ENCODE data around the gene SYNGR2. TPM values are rescaled to one million over a fixed set of nuclear protein-coding genes. Genes with fewer than 3 reads are reported as not detected.
"Not testable (repeated sequence)": the region's sequence is repeated elsewhere in the genome, so short reads cannot be mapped to it uniquely, and the experiment has no call there.

Gene SYNGR2
- total RNA-seq, 1 donor from 2014 or later = 64.1 TPM

DNA sequence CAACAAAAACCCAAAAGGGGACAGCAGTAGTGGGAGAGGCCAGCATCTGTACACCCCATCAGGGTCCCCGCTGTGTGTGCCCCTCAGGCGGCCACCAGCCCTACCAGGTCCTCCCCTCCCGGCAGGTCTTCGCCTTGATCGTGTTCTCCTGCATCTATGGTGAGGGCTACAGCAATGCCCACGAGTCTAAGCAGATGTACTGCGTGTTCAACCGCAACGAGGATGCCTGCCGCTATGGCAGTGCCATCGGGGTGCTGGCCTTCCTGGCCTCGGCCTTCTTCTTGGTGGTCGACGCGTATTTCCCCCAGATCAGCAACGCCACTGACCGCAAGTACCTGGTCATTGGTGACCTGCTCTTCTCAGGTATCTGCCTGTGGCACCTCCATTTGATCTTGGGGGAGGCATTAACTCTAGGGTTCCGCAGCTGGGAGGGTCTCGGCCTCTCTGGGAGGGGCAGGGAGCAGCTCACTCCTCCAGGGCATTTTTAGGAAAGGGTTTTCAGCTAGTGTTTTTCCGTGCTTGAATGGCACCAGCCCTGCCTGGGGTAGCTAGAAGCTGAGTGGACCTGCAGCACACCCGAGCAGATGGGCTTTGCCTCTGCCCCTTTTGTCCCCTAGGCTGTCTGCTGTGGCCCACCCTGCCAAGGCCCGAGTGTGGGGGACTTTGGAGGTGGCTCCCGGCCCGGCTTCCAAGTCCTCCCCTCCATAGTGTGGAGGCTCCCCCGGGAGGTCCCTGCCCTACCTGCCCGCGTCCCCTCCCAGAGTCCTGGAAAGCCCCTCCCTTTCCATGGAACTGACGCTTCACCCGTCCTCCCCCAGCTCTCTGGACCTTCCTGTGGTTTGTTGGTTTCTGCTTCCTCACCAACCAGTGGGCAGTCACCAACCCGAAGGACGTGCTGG is 2.6 kb downstream of the SYNGR2 start:
- H3K4me1 Mint-ChIP-seq (ENCODE audit: unreplicated experiment) = peaks cover 11% of the 10 kb centered on the region
- peaks cover 3% of the 10 kb centered on the region for H3K36me3 Mint-ChIP-seq
- H3K4me3 Mint-ChIP-seq = peak overlapping the region; percentile 75
- no peaks in the 10 kb centered on the region for H3K27me3 Mint-ChIP-seq
- peak overlapping the region; percentile 56 for H3K27ac Mint-ChIP-seq
- H3K9me3 Mint-ChIP-seq = no peaks in the 10 kb centered on the region
- no peak for DNase-seq (ENCODE audit: extremely low spot score, unreplicated experiment)
- TF ChIP-seq, protein P1, sequence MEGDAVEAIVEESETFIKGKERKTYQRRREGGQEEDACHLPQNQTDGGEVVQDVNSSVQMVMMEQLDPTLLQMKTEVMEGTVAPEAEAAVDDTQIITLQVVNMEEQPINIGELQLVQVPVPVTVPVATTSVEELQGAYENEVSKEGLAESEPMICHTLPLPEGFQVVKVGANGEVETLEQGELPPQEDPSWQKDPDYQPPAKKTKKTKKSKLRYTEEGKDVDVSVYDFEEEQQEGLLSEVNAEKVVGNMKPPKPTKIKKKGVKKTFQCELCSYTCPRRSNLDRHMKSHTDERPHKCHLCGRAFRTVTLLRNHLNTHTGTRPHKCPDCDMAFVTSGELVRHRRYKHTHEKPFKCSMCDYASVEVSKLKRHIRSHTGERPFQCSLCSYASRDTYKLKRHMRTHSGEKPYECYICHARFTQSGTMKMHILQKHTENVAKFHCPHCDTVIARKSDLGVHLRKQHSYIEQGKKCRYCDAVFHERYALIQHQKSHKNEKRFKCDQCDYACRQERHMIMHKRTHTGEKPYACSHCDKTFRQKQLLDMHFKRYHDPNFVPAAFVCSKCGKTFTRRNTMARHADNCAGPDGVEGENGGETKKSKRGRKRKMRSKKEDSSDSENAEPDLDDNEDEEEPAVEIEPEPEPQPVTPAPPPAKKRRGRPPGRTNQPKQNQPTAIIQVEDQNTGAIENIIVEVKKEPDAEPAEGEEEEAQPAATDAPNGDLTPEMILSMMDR (conservative IDR thresholded peaks at IDR 0.05) = no peak

DNA sequence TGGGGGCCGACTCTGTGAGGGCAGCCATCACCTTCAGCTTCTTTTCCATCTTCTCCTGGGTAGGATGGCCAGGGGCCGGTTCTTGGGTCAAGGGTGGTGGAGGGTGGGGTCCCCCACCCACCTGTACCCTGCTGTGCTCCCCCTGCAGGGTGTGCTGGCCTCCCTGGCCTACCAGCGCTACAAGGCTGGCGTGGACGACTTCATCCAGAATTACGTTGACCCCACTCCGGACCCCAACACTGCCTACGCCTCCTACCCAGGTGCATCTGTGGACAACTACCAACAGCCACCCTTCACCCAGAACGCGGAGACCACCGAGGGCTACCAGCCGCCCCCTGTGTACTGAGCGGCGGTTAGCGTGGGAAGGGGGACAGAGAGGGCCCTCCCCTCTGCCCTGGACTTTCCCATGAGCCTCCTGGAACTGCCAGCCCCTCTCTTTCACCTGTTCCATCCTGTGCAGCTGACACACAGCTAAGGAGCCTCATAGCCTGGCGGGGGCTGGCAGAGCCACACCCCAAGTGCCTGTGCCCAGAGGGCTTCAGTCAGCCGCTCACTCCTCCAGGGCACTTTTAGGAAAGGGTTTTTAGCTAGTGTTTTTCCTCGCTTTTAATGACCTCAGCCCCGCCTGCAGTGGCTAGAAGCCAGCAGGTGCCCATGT is 3.3 kb downstream of the SYNGR2 start:
- H3K9me3 Mint-ChIP-seq; H3K27me3 Mint-ChIP-seq; H3K36me3 Mint-ChIP-seq; DNase-seq (ENCODE audit: extremely low spot score, unreplicated experiment): not testable (repeated sequence)
- peak overlapping the region; percentile 73 for H3K27ac Mint-ChIP-seq
- peak overlapping the region; percentile 34 for H3K4me3 Mint-ChIP-seq
- peaks cover 11% of the 10 kb centered on the region for H3K4me1 Mint-ChIP-seq (ENCODE audit: unreplicated experiment)

DNA sequence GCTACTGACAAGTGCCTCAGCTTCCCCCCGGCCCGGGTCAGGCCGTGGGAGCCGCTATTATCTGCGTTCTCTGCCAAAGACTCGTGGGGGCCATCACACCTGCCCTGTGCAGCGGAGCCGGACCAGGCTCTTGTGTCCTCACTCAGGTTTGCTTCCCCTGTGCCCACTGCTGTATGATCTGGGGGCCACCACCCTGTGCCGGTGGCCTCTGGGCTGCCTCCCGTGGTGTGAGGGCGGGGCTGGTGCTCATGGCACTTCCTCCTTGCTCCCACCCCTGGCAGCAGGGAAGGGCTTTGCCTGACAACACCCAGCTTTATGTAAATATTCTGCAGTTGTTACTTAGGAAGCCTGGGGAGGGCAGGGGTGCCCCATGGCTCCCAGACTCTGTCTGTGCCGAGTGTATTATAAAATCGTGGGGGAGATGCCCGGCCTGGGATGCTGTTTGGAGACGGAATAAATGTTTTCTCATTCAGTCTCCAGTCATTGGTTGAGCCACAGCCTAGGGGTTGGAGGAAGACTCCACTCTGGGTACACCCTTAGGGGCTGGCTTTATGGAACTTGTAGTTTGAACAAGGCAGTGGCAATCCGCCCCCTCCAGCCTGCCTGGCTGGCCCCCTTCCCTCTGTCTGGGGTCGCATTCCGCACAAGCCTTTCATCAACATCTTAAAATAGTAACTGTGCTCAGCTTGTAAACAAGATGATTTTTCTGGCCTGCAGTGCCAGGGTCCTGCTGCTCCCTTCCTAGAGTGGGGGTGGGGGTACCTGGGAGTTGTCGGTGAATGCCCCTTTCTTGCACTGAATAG is 4.1 kb downstream of the SYNGR2 start:
- peak overlapping the region; percentile 73 for H3K27ac Mint-ChIP-seq
- H3K4me3 Mint-ChIP-seq = peak overlapping the region; percentile 28
- H3K4me1 Mint-ChIP-seq (ENCODE audit: unreplicated experiment) = peaks cover 11% of the 10 kb centered on the region

DNA sequence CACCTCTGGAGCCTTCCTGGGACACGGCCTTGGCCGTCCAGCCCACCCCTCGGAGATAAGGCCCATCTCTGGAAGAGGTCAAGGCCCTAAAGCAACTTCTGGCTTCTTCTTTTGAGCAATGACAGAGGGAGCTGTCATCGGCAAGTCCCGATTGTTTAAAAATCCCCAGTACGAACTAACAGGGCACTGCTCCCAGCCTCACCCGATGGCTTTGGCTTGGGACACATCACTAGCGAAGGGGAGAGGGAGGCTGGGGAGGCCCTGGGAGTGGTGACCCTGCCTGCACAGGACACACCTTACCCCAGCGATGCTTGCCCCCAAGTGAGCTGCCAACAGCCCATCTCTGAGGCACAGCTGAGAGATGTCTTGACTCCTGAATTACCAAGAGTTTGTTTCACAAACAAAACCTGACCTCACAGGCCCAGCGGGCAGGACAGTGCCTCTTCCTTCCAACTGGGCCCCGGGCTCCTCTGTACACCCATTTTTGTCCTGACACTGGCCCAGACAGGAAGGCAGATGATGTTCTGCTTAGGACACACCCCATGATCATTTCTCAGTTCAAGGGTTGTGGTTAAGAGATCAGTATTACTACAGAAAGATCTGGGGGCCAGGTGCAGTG is 4.8 kb downstream of the SYNGR2 start:
- TF ChIP-seq, protein P1 (conservative IDR thresholded peaks at IDR 0.05) = no peak
- no peak overlapping the region for H3K4me3 Mint-ChIP-seq

More for the DNA sequence above, 4.1 kb downstream of the SYNGR2 start:
- Mint-ChIP-seq H3K36me3 (peaks cover 3% of the 10 kb centered on the region), H3K27me3 (no peaks in the 10 kb centered on the region), H3K9me3 (no peaks in the 10 kb centered on the region)
- DNase-seq (ENCODE audit: extremely low spot score, unreplicated experiment) = no peak
- TF ChIP-seq, protein P1 (conservative IDR thresholded peaks at IDR 0.05) = no peak

DNA sequence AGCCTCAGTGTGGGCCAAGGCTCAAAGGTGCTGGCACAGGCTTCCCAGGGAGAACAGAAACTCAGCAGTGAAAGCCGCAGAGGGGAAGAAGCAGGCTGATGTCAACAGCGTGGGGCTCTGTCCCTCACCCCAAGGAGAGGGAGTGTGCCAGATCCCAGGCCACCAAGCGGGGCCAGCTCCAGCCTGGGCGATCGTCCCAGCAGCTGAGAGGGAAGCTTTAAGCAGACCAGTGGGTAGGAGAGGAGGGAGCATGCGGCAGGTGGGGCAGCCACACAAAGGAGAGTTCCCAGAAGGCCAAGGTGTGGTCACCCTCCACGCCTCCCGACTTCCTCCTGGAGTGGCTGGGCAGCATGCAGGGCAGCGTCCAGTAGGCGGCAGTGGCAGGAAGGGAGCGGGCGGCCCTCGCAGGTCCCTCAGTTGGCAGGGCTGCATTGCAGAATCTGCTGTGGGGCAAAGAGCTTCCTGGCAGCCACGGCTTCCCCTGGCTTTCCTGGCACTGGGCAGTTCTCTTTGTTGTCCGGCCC is 6.0 kb downstream of the SYNGR2 start:
- TF ChIP-seq, protein P1 (conservative IDR thresholded peaks at IDR 0.05) = no peak
- DNase-seq (ENCODE audit: extremely low spot score, unreplicated experiment) = no peak
- no peaks in the 10 kb centered on the region for H3K9me3 Mint-ChIP-seq
- H3K27ac Mint-ChIP-seq = no peak overlapping the region
- H3K4me1 Mint-ChIP-seq (ENCODE audit: unreplicated experiment) = peaks cover 11% of the 10 kb centered on the region
- no peak overlapping the region for H3K4me3 Mint-ChIP-seq
- H3K36me3 Mint-ChIP-seq = peaks cover 6% of the 10 kb centered on the region
- H3K27me3 Mint-ChIP-seq = no peaks in the 10 kb centered on the region

More for the DNA sequence above, 4.8 kb downstream of the SYNGR2 start:
- H3K9me3 Mint-ChIP-seq = no peaks in the 10 kb centered on the region
- no peaks in the 10 kb centered on the region for H3K27me3 Mint-ChIP-seq
- peak overlapping the region; percentile 73 for H3K27ac Mint-ChIP-seq
- H3K4me1 Mint-ChIP-seq (ENCODE audit: unreplicated experiment) = peaks cover 11% of the 10 kb centered on the region
- H3K36me3 Mint-ChIP-seq = peaks cover 3% of the 10 kb centered on the region
- DNase-seq (ENCODE audit: extremely low spot score, unreplicated experiment) = no peak
